Measurements from ENCODE around the gene BCL6.

- no peak for TF ChIP-seq POLR2A (IDR thresholded peaks at IDR 0.05)
- TF ChIP-seq, protein P1, sequence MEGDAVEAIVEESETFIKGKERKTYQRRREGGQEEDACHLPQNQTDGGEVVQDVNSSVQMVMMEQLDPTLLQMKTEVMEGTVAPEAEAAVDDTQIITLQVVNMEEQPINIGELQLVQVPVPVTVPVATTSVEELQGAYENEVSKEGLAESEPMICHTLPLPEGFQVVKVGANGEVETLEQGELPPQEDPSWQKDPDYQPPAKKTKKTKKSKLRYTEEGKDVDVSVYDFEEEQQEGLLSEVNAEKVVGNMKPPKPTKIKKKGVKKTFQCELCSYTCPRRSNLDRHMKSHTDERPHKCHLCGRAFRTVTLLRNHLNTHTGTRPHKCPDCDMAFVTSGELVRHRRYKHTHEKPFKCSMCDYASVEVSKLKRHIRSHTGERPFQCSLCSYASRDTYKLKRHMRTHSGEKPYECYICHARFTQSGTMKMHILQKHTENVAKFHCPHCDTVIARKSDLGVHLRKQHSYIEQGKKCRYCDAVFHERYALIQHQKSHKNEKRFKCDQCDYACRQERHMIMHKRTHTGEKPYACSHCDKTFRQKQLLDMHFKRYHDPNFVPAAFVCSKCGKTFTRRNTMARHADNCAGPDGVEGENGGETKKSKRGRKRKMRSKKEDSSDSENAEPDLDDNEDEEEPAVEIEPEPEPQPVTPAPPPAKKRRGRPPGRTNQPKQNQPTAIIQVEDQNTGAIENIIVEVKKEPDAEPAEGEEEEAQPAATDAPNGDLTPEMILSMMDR (IDR thresholded peaks at IDR 0.05) = peak; percentile 84 to 92 (median 89)
Observed at GRCh38 chr3:187740421-187741399, 4.6 kb downstream of the BCL6 start.
